ENCODE measurements around the gene DNAJC5.
"Not testable (repeated sequence)": the region's sequence is repeated elsewhere in the genome, so short reads cannot be mapped to it uniquely, and the experiment has no call there.

DNAJC5 gene

GRCh38 chr20:63860325-63861051 is 34.4 kb upstream of the DNAJC5 start:
- DNase-seq: no peak

GRCh38 chr20:63861365-63861934 is 33.5 kb upstream of the DNAJC5 start, which contains the start of gene ABHD16B:
TSS of gene ABHD16B (plus strand) at chr20:63861498. CDS start at chr20:63861541, 43 bp downstream.
- DNase-seq: no peak

GRCh38 chr20:63861981-63862901 is 32.7 kb upstream of the DNAJC5 start:
- DNase-seq: no peak

- no peak for DNase-seq
Measured at GRCh38 chr20:63863021-63863797, 31.7 kb upstream of the DNAJC5 start.

- DNase-seq: peak; percentile 81
Measured at GRCh38 chr20:63863798-63864544, 31.0 kb upstream of the DNAJC5 start.

- DNase-seq: no peak
Measured at GRCh38 chr20:63864545-63864977, 30.4 kb upstream of the DNAJC5 start.

GRCh38 chr20:63864978-63865640 is 29.8 kb upstream of the DNAJC5 start, which contains the start of gene TPD52L2:
TSS of gene TPD52L2 (plus strand) at chr20:63865270. CDS start at chr20:63865366, 96 bp downstream.
- DNase-seq: peak; percentile 86

- not testable (repeated sequence) for DNase-seq
Measured at GRCh38 chr20:63867042-63867441, 27.9 kb upstream of the DNAJC5 start.

- DNase-seq: no peak
Measured at GRCh38 chr20:63868264-63868663, 26.7 kb upstream of the DNAJC5 start.

GRCh38 chr20:63873477-63873971 is 21.4 kb upstream of the DNAJC5 start:
- no peak for DNase-seq

- not testable (repeated sequence) for DNase-seq
Measured at GRCh38 chr20:63874241-63874640, 20.7 kb upstream of the DNAJC5 start.

- DNase-seq: no peak
Measured at GRCh38 chr20:63876489-63877036, 18.4 kb upstream of the DNAJC5 start.

- no peak for DNase-seq
Measured at GRCh38 chr20:63877755-63878470, 17.0 kb upstream of the DNAJC5 start.

GRCh38 chr20:63878899-63879663 is 15.8 kb upstream of the DNAJC5 start:
- no peak for DNase-seq

- not testable (repeated sequence) for DNase-seq
Measured at GRCh38 chr20:63880901-63881300, 14.0 kb upstream of the DNAJC5 start.

GRCh38 chr20:63881451-63882226 is 13.3 kb upstream of the DNAJC5 start:
- DNase-seq: no peak

All from right kidney (tissue), 1 donor.